Central memory CD4-positive, alpha-beta T cell (primary cell): ENCODE results near the gene SNX10.

ENCODE experiments used
- DNase-seq: peaks from one replicate; pipeline ENCODE4 v3.0.0; 2022

SNX10 gene

GRCh38 chr7:26298472-26299058, 6.9 kb downstream of the SNX10 start:
- DNase-seq: no peak

- no peak for DNase-seq
Observed at GRCh38 chr7:26305090-26305868, 13.6 kb downstream of the SNX10 start.

GRCh38 chr7:26305869-26306665, 14.4 kb downstream of the SNX10 start:
- DNase-seq: no peak

- DNase-seq: no peak
Observed at GRCh38 chr7:26306790-26307189, 15.1 kb downstream of the SNX10 start.

GRCh38 chr7:26307226-26307625, 15.6 kb downstream of the SNX10 start:
- DNase-seq: no peak

GRCh38 chr7:26307791-26308190, 16.1 kb downstream of the SNX10 start:
- no peak for DNase-seq

GRCh38 chr7:26308551-26308950, 16.9 kb downstream of the SNX10 start:
- DNase-seq: no peak

GRCh38 chr7:26309089-26309488, 17.4 kb downstream of the SNX10 start:
- no peak for DNase-seq

GRCh38 chr7:26311798-26312197, 20.1 kb downstream of the SNX10 start:
- DNase-seq: no peak

GRCh38 chr7:26317211-26317610, 25.5 kb downstream of the SNX10 start:
- no peak for DNase-seq

GRCh38 chr7:26318921-26319320, 27.3 kb downstream of the SNX10 start:
- DNase-seq: no peak

- no peak for DNase-seq
Observed at GRCh38 chr7:26319636-26320035, 28.0 kb downstream of the SNX10 start.

- DNase-seq: no peak
Observed at GRCh38 chr7:26320878-26321277, 29.2 kb downstream of the SNX10 start.

GRCh38 chr7:26321435-26321834, 29.8 kb downstream of the SNX10 start:
- no peak for DNase-seq

GRCh38 chr7:26326211-26326610, 34.5 kb downstream of the SNX10 start:
- DNase-seq: no peak

- DNase-seq: no peak
Observed at GRCh38 chr7:26328498-26329390, 37.1 kb downstream of the SNX10 start.

GRCh38 chr7:26329520-26330255, 38.0 kb downstream of the SNX10 start:
- DNase-seq: no peak

- no peak for DNase-seq
Observed at GRCh38 chr7:26331113-26331512, 39.5 kb downstream of the SNX10 start.

GRCh38 chr7:26331789-26332188, 40.1 kb downstream of the SNX10 start:
- no peak for DNase-seq

GRCh38 chr7:26332698-26333097, 41.0 kb downstream of the SNX10 start:
- DNase-seq: no peak

GRCh38 chr7:26334166-26334859, 42.7 kb downstream of the SNX10 start:
- DNase-seq: no peak
